GM12891 (cell line): Measurements from ENCODE around the gene RFTN2.
"Not testable (repeated sequence)": the region's sequence is repeated elsewhere in the genome, so short reads cannot be mapped to it uniquely, and the experiment has no call there.

Experiments used
- DNase-seq: peaks from one replicate; pipeline ENCODE4 v3.0.0; 2011; ENCODE audit warnings: low spot score; ENCODE audit not compliant: insufficient read length
- FAIRE-seq: peaks from 2 replicates; lab custom pipeline; 2011; peaks lifted over from hg19 to GRCh38; lab: Jason Lieb, UNC
- PAX5 ChIP-seq: IDR thresholded peaks from 2 replicates; pipeline ENCODE4 v1.6.1; 2011; ENCODE audit warnings: low read length, moderate library complexity, mild to moderate bottlenecking; ENCODE audit not compliant: insufficient read depth, severe bottlenecking
- POLR2A ChIP-seq: IDR thresholded peaks from 2 replicates; pipeline ENCODE4 v1.6.1; 2011; ENCODE audit warnings: low read depth, low read length, control low read depth
- POLR2AphosphoS5 ChIP-seq: IDR thresholded peaks from 2 replicates; pipeline ENCODE4 v1.6.1; 2011; ENCODE audit warnings: low read depth, low read length, control low read depth
- POU2F2 ChIP-seq: IDR thresholded peaks from 2 replicates; pipeline ENCODE4 v1.6.1; 2011; ENCODE audit warnings: low read depth, mild to moderate bottlenecking, control low read depth, low read length, moderate library complexity
- SPI1 ChIP-seq: IDR thresholded peaks from 2 replicates; pipeline ENCODE4 v1.6.1; 2011; ENCODE audit warnings: low read depth, low read length, control low read depth
- TAF1 ChIP-seq: IDR thresholded peaks from 2 replicates; pipeline ENCODE4 v1.6.1; 2011; ENCODE audit warnings: low read depth, low read length, control low read depth

The RFTN2 gene

DNA sequence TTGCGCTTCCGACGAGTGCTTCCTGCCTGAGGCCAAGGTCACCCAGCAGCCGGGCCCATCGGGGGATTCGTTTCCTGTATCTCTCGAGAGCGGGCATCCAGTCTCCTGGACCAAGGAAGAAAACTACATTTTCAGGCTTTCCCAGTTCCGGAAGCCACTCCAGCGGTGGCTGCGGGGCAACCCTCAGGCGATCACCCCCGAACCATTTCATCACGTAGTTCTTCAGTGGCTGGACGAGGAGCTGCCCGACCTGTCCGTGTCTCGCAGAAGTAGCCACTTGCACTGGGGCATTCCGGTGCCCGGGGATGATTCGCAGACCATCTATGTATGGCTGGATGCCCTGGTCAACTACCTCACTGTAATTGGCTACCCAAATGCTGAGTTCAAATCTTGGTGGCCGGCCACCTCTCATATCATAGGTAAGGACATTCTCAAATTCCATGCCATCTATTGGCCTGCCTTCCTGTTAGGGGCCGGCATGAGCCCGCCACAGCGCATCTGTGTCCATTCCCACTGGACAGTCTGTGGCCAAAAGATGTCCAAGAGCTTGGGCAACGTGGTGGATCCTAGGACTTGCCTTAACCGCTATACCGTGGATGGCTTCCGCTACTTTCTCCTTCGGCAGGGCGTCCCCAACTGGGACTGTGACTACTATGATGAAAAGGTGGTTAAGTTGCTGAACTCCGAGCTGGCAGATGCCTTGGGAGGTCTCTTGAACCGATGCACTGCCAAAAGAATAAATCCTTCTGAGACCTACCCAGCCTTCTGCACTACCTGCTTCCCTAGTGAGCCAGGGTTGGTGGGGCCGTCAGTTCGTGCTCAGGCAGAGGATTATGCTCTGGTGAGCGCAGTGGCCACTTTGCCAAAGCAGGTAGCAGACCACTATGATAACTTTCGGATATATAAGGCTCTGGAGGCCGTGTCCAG lies 30.8 kb upstream of the RFTN2 start:
- no peak for TF ChIP-seq SPI1
- no peak for TF ChIP-seq PAX5
- no peak for TF ChIP-seq POLR2AphosphoS5
- no peak for TF ChIP-seq POLR2A
- TF ChIP-seq POU2F2 = no peak
- no peak for TF ChIP-seq TAF1
- FAIRE-seq = peak; percentile 20
- no peak for DNase-seq

GRCh38 chr2:197705121-197705911 lies 29.9 kb upstream of the RFTN2 start, which contains the start of gene MARS2:
Gene MARS2, plus strand, starts transcription at chr2:197705369. Its CDS starts 37 bp downstream, at chr2:197705406.
- DNase-seq (peak; percentile 83), FAIRE-seq (peak; percentile 97)
- TF ChIP-seq SPI1 (no peak), POLR2AphosphoS5 (peak; percentile 93), PAX5 (no peak), POLR2A (peak; percentile 89), TAF1 (peak; percentile 62), POU2F2 (no peak)

GRCh38 chr2:197704434-197705120 lies 29.2 kb upstream of the RFTN2 start:
- no peak for TF ChIP-seq POLR2AphosphoS5
- no peak for TF ChIP-seq TAF1
- no peak for TF ChIP-seq SPI1
- no peak for TF ChIP-seq POLR2A
- TF ChIP-seq PAX5 = no peak
- TF ChIP-seq POU2F2 = no peak
- no peak for DNase-seq
- no peak for FAIRE-seq

GRCh38 chr2:197700960-197701359 lies 25.6 kb upstream of the RFTN2 start:
- TF ChIP-seq PAX5 (no peak), POLR2AphosphoS5 (no peak), TAF1 (no peak), POLR2A (no peak), POU2F2 (no peak), SPI1 (no peak)
- no peak for FAIRE-seq

DNA sequence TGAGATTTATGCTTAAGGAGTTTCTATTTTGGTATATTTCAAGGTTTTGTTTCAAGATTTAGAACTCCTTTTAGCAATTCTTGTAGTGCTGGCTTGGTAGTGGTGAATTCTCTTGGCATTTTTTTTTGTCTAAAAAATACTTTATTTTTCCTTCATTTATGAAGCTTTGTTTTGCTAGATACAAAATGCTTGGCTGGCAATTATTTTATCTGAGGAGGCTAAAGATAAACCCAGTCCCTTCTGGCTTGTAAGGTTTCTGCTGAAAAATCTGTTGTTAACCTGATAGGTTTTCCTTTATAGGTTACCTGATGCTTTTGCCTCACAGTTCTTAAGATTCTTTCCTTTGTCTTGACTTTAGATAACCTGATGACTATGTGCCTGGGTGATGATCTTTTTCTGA lies 24.3 kb upstream of the RFTN2 start:
- FAIRE-seq, DNase-seq: not testable (repeated sequence)

More at GRCh38 chr2:197700960-197701359, 25.6 kb upstream of the RFTN2 start:
- no peak for DNase-seq

DNA sequence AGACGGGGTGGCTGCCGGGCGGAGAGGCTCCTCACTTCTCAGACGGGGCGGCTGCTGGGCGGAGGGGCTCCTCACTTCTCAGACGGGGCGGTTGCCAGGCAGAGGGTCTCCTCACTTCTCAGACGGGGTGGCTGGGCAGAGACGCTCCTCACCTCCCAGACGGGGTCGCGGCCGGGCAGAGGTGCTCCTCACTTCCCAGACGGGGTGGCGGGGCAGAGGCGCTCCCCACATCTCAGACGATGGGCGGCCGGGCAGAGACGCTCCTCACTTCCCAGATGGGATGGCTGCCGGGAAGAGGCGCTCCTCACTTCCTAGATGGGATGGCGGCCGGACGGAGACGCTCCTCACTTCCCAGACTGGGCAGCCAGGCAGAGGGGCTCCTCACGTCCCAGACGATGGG lies 21.2 kb upstream of the RFTN2 start:
- DNase-seq, FAIRE-seq: not testable (repeated sequence)

- FAIRE-seq, DNase-seq: not testable (repeated sequence)
Measured at GRCh38 chr2:197695971-197696370, 20.6 kb upstream of the RFTN2 start.

- DNase-seq, FAIRE-seq: not testable (repeated sequence)
Measured at GRCh38 chr2:197695206-197695605, 19.8 kb upstream of the RFTN2 start.

GRCh38 chr2:197677483-197677882 lies 2.1 kb upstream of the RFTN2 start:
- no peak for DNase-seq
- no peak for FAIRE-seq

DNA sequence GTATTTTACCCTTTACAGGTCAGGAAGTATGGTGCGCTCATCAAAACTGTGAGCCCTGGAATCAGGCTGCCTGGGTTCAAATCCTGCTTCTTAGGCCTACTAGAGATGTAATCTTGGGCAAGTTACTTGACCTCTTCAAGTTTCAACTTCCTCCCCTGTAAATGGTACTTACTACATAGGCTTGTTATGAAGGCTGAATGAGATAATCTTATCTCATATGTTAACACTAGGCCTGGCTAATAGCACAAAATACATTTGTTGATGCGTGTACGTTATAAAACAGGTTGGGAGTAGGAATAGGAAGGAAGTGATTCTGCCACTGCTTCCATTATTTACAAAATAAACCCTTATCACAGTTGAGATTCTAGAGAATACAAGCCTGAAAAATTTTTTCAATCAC lies 1.7 kb upstream of the RFTN2 start:
- no peak for TF ChIP-seq PAX5
- TF ChIP-seq SPI1 = no peak
- TF ChIP-seq POU2F2 = no peak
- TF ChIP-seq POLR2A = no peak
- TF ChIP-seq TAF1 = no peak
- no peak for TF ChIP-seq POLR2AphosphoS5
- no peak for FAIRE-seq
- no peak for DNase-seq

More at GRCh38 chr2:197677483-197677882, 2.1 kb upstream of the RFTN2 start:
- TF ChIP-seq TAF1 = no peak
- TF ChIP-seq POU2F2 = no peak
- no peak for TF ChIP-seq SPI1
- no peak for TF ChIP-seq POLR2AphosphoS5
- no peak for TF ChIP-seq PAX5
- no peak for TF ChIP-seq POLR2A

- FAIRE-seq = no peak
- TF ChIP-seq PAX5 (no peak), POLR2A (no peak), TAF1 (no peak), POLR2AphosphoS5 (no peak), POU2F2 (no peak), SPI1 (no peak)
- DNase-seq = no peak
Measured at GRCh38 chr2:197675711-197676188, 363 bp upstream of the RFTN2 start.
